Left lung (tissue), 10 donors: ENCODE results near the gene SNED1. TPM values are rescaled to one million over a fixed set of nuclear protein-coding genes. Genes with fewer than 3 reads are reported as not detected.
A peak's percentile ranks its signal among the peaks of the same experiment; 100 is the strongest.

Source experiments
- ATAC-seq: fragments of 200-7000 bp; cut with Tn5 transposase; one replicate; pipeline ENCODE4 v1.9.1; 2020; ENCODE audit warnings: moderate library complexity
- DNase-seq, 4 donors: peaks; one replicate each; pipeline ENCODE4 v3.0.0-alpha.2; 2013 to 2020
- H3K27ac ChIP-seq, 2 donors: fragments of 200-600 bp; sonication (generic) in 1 of 2; one replicate each; pipeline versions ENCODE4 v1.5.0 to v1.8.0; 2020 to 2021
- H3K27me3 ChIP-seq, 2 donors: fragments of 200-600 bp; sonication (generic) in 1 of 2; one replicate each; pipeline versions ENCODE4 v1.5.0 to v1.8.0; 2020 to 2021
- H3K36me3 ChIP-seq, 2 donors: fragments of 200-600 bp; sonication (generic) in 1 of 2; one replicate each; pipeline versions ENCODE4 v1.5.0 to v1.8.0; 2020 to 2021
- H3K4me1 ChIP-seq, 2 donors: fragments of 200-600 bp; one replicate each; pipeline ENCODE4 v1.8.0; 2021
- H3K4me3 ChIP-seq, 2 donors: fragments of 200-600 bp; sonication (generic) in 1 of 2; one replicate each; pipeline versions ENCODE4 v1.5.0 to v1.8.0; 2020 to 2021; ENCODE audit warnings: mild to moderate bottlenecking in 1 of 2
- H3K9me3 ChIP-seq, 2 donors: fragments of 200-600 bp; sonication (generic) in 1 of 2; one replicate each; pipeline versions ENCODE4 v1.5.0 to v1.8.0; 2020 to 2021
- intact Hi-C, 2 donors: fragments of 100-400 bp; cut with DNase I; formaldehyde crosslinking; loops; one replicate each; pipeline versions ENCODE4 v1.11.2 to v1.14.2; 2022
- polyA plus RNA-seq, 6 donors: library from polyadenylated mRNA; unstranded; fragments of 120-200 nt; gene quantifications; one replicate each; pipeline ENCODE4 v1.2.1, GENCODE V29; 2013; ENCODE audit not compliant: insufficient read length in 6 of 6
- total RNA-seq, 2 donors: library from RNA; stranded (reverse); fragmentation: NEBNext Ultra II Directional; extraction: Animal tissue kit (Norgen Biotek cat#: 25700); gene quantifications; one replicate each; pipeline ENCODE4 v1.2.1, GENCODE V29; 2021
- TF ChIP-seq, protein P1 (sequence below), 2 donors: fragments of 200-600 bp; sonication (generic) in 1 of 2; IDR thresholded peaks; one replicate each; pipeline versions ENCODE4 v1.5.0 to v1.8.0; 2021; ENCODE audit warnings: antibody characterized with exemption in 2 of 2
- donor health status: DM: no; HTN: yes; CAD: no.
- donor health status: DM: no; HTN: no; CAD: no.

The SNED1 gene
- total and polyA plus RNA-seq, 8 donors = 36.4 to 81.0 (median 54.7) TPM

DNA sequence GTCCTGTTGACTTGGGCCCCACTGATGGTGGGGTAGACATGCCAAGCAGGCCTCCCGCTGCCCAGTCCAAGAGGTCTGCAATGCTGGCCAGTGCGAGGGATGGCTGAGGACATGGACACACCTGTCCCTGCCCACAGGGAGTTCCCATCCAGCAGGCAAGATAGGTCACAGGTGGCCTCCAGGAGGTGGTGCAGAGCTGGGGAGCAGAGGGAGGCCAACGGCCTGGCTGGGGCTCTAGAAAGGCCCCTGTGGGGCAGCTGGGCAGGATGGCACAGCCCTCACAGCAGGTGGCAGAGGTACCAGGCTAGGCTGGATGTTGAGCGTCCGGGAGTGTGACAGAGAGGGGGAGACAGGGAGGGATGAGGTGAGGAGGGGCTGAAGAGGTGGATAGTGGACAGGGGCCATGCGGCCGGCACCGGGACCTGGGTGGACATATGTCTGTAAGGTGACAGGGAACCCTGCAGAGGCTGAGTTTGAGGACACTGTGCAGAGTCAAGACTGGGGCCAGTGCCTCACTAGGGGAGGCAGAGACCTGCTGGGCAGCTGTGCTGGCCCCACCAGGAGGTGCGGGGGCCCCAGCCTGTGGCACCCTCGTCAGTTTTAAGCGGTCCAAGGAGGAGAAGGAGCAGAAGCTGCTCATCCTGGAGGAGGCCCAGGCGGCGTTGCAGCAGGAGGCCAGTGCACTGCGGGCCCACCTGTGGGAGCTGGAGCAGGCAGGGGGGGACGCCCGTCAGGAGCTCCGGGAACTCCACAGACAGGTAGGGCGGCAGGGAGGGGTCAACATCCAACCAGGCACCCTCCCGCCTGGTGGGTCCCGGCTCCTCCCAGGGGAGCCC is 34.3 kb upstream of the SNED1 start:
- TF ChIP-seq, protein P1, sequence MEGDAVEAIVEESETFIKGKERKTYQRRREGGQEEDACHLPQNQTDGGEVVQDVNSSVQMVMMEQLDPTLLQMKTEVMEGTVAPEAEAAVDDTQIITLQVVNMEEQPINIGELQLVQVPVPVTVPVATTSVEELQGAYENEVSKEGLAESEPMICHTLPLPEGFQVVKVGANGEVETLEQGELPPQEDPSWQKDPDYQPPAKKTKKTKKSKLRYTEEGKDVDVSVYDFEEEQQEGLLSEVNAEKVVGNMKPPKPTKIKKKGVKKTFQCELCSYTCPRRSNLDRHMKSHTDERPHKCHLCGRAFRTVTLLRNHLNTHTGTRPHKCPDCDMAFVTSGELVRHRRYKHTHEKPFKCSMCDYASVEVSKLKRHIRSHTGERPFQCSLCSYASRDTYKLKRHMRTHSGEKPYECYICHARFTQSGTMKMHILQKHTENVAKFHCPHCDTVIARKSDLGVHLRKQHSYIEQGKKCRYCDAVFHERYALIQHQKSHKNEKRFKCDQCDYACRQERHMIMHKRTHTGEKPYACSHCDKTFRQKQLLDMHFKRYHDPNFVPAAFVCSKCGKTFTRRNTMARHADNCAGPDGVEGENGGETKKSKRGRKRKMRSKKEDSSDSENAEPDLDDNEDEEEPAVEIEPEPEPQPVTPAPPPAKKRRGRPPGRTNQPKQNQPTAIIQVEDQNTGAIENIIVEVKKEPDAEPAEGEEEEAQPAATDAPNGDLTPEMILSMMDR (IDR thresholded peaks at IDR 0.05) = no peak
- Histone ChIP-seq H3K27ac (no peak overlapping the region), H3K27me3 (no peaks in the 10 kb centered on the region), H3K36me3 (no peaks in the 10 kb centered on the region), H3K4me1 (peaks cover 0 to 27% of the 10 kb centered on the region in 2 donors), H3K9me3 (no peaks in the 10 kb centered on the region), H3K4me3 (no peak overlapping the region)
- ATAC-seq = no peak
- intact Hi-C loops = no loop called here
- peak in 2 of 4 donors; percentile 32 to 74 for DNase-seq

DNA sequence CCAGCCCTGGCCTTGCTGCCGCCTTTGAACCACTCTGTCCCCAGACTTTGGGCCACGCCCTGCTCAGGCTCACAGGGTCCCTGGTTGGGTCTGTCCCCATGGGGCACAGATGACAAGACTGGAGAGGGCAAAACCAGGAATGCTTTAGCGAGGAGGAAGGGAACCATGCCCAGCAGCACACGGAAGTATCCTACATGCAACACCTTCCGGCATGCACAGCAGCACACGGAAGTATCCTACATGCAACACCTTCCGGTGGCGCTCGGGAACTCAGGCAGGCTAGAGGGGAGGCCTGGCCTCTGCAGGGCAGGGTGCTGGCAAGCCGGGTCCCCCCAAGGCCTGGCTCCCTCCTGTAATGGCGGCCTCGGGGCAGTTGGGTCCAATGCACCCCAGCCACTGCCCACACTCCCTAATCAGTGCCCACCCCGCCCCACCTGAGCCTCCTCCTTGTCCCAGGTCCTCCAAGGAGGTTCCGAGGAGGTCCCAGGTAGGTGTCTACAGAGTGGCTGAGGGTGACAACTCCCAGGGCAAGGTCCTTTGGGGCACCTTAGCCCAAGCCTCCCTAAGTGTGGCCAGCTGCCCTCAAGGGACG is 33.6 kb upstream of the SNED1 start:
- Histone ChIP-seq H3K36me3 (no peaks in the 10 kb centered on the region), H3K4me3 (no peak overlapping the region), H3K27ac (no peak overlapping the region), H3K27me3 (no peaks in the 10 kb centered on the region), H3K4me1 (peaks cover 0 to 23% of the 10 kb centered on the region in 2 donors), H3K9me3 (no peaks in the 10 kb centered on the region)
- peak in 2 of 4 donors; percentile 27 to 74 for DNase-seq
- intact Hi-C loops = no loop called here
- ATAC-seq = no peak
- TF ChIP-seq, protein P1 (IDR thresholded peaks at IDR 0.05) = no peak

DNA sequence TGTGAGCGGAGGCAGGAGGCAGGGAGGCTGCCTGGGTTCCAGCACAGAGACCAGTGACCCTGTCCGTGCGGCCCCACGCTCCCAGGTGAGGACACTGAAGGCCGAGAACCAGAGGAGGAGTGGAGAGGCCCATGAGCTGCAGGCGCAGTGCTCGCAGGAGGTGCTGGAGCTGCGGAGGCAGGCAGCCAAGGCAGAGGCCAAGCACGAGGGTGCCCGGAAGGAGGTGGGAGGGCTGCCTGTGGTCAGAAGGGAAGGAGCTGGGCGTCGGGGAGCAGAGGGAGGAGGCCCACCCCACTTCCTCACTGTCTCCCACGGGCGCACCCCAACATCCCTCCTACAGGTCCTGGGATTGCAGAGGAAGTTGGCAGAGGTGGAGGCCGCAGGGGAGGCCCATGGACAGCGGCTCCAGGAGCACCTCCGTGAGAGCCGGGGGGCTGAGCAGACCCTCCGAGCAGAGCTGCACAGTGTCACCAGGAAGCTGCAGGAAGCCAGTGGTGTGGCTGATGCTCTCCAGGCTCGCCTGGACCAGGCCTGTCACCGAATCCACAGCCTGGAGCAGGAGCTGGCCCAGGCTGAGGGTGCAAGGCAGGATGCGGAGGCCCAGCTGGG is 33.0 kb upstream of the SNED1 start:
- no peak overlapping the region for H3K4me3 ChIP-seq
- TF ChIP-seq, protein P1 (IDR thresholded peaks at IDR 0.05) = no peak
- ATAC-seq = no peak
- intact Hi-C loops = no loop called here
- H3K9me3 ChIP-seq = no peaks in the 10 kb centered on the region
- H3K27ac ChIP-seq = no peak overlapping the region
- H3K36me3 ChIP-seq = no peaks in the 10 kb centered on the region
- H3K4me1 ChIP-seq = peaks cover 0 to 17% of the 10 kb centered on the region in 2 donors
- no peaks in the 10 kb centered on the region for H3K27me3 ChIP-seq
- peak in 2 of 4 donors; percentile 65 to 75 for DNase-seq

DNA sequence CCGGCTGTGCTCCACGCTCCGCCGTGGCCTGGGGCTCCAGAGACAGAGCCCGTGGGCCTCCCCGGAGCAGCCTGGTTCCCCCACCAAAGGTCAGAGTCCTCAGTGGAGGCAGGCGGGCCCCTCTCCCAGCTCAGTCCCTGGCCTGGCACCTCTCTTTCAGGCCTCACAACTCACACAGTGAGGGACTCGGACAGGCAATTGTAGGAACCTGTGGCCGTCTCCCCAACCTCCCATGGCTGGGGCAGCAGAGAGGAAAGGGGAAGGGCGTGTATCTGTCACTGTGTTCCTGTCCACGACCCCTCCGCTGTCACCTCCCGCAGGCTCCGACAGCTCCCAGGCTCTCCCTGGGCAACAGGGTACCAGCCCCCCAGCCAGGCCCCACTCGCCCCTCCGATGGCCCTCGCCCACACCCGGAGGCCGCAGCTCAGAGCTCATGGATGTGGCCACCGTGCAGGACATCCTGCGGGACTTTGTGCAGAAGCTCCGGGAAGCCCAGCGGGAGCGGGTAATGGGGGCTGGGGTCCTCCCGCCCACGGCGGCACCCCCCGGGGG is 32.4 kb upstream of the SNED1 start:
- Histone ChIP-seq H3K36me3 (no peaks in the 10 kb centered on the region), H3K27me3 (no peaks in the 10 kb centered on the region), H3K4me3 (no peak overlapping the region), H3K9me3 (no peaks in the 10 kb centered on the region), H3K4me1 (peaks cover 0 to 13% of the 10 kb centered on the region in 2 donors), H3K27ac (no peak overlapping the region)
- TF ChIP-seq, protein P1 (IDR thresholded peaks at IDR 0.05) = no peak
- ATAC-seq (no peak), DNase-seq (peak in 1 of 4 donors; percentile 33)
- intact Hi-C loops = no loop called here
